Stimulated activated CD8-positive, alpha-beta memory T cell treated with anti-CD3 and anti-CD28 coated beads, Interleukin-15, amount 100 ng/mL, for 4 hours (primary cell): ENCODE measurements around the gene VPS37B.

ENCODE experiments used
- DNase-seq, 2 donors: peaks; one replicate each; pipeline ENCODE4 v3.0.0-alpha.2; 2020; ENCODE audit warnings: low read depth in 2 of 2

The VPS37B gene

DNA sequence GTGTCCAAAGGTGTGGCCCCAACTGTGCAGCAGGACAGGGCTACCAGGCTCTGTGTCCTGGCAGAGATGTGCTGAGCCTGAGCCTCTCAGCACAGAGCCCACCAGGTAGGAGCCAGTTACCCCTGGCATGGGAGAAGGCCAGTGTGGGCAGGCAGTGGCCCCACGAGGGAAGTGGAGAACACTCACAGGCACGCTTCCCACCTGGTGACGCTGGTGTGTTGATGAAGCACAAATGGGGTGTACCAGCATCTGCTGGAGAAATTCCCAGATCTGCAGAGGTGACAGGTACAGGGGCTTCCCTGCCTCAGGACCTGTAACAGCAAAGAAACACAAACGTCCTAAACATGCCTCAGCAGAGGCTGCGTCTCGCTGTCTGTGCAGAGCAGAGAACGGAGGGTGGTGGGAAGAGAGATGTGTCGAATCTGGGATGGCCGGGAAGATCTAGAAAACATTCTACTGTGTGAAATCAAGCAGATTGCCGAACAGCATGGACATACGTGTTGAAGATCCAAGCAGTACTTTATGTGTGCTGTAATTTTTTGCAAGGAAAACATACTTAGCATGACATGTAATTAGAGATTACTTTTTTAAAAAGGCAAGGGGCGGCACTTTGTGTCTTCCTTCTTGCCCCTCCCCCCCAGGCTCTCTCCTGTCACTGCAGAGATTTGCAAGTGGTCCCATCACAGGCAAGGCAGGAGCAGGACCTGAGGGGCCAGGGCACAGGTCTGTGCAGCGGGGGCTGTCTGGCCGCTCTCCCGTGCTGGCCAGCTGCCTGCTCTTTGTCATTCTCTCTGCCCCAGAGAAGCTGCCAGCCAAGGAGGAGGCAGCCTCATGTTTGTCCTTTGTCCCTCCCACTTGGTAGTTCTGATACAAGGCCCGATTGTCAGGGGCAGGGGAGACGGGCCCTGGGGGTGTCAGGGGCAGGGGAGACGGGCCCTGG, 43.3 kb downstream of the VPS37B start:
- no peak for DNase-seq

DNA sequence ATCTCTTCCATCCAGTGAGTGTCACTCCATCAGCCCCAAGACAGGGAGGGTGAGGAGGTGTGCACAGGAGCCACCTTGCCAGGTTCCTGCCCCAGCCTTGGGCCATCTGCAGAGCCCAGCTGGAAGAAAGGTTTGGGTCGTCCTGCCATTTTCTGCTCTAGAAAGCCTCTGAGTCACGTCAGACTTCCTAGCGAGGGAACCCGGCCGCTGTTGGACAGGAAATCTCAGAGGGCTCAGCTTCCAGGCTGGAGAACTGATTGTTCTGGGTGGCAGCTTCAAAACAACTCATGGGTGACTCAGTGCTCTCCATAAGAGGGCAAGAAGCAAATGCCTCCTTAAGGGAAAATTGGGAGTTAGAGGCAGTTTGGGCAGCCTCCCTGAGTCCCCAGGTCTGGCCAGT, 44.1 kb downstream of the VPS37B start:
- DNase-seq = no peak

- DNase-seq = no peak
Measured at GRCh38 chr12:122850695-122851350, 45.1 kb downstream of the VPS37B start.

- DNase-seq = no peak
Measured at GRCh38 chr12:122850048-122850445, 45.9 kb downstream of the VPS37B start.

- DNase-seq = no peak
Measured at GRCh38 chr12:122849352-122850047, 46.4 kb downstream of the VPS37B start.

DNA sequence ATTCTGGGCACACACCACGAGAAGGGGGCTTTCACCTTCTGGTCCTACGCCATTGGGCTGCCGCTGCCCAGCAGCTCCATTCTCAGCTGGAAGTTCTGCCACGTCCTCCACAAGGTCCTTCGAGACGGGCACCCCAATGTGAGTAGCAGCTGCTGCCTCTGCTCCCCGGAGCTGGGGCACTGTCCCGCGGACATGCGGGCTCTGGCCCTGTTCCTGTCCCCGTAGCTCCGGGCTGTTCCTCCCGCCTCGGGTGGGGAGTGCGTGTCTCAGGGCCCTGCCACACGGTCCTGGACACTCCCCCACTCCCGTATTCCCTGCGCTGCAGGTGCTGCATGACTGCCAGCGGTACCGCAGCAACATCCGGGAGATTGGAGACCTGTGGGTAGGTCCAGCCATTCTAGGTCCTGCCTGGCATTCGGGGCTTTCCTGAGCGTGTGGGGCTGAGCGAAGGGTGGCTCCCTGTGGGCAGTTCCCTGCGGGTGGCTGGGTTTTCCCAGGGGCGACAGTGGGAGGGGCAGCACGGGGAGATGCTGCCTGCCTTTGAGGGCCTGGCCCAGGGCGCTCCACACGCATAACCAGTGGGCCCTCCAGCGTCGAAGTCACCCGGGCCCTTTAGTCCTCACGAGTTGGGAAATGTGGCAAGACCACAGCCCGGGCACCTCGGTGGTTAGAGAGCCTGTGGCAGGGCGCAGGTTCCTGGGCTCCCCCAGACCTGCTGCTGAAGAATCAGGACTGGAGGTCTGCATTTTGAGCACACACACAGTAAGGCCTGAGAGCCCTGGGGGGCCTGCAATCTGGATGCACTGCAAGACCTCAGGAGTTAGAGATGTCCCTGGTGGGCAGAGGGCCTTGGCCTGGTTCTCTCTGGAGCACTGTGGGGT, 47.2 kb downstream of the VPS37B start:
- DNase-seq = no peak

GRCh38 chr12:122847921-122848421, 48.0 kb downstream of the VPS37B start:
- no peak for DNase-seq

- no peak for DNase-seq
Measured at GRCh38 chr12:122847516-122847836, 48.4 kb downstream of the VPS37B start.

- DNase-seq = no peak
Measured at GRCh38 chr12:122846622-122847515, 49.1 kb downstream of the VPS37B start.

DNA sequence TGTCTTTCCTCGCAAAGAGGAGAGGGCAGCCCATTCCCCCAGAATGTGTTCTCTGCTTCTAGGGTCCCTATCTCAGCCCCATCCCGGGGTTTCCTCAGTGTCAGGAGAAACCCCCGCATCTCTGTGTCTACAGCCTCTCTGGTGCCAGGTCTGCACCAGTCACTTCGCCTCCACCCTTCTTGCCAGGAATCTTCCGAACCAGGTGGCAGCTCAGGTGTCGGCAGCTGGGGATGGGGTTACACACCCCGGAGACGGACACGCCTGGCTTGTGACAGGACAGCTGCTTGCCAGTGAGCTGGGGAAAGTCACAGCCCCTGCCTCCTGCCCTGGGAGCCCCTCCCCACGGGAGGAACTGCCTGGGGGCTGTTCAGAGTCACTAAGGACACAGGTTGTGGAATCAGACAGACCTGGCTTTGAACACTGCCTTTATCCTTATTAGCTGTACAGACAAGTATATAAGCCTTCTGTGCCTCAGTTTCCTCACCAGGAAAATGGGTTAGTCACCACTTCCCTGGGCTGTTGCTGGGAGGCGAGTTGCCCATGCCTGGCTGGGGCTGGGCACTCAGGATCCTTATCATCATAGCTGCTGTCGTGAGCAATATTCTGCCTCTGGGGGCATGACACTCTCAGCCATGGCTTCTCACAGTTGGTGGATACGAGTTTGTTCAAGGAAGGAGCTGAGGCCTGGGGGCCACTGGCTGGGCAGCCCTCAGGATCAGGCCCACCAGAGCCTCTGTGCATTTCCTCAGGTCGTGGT, 49.9 kb downstream of the VPS37B start:
- DNase-seq = no peak

DNA sequence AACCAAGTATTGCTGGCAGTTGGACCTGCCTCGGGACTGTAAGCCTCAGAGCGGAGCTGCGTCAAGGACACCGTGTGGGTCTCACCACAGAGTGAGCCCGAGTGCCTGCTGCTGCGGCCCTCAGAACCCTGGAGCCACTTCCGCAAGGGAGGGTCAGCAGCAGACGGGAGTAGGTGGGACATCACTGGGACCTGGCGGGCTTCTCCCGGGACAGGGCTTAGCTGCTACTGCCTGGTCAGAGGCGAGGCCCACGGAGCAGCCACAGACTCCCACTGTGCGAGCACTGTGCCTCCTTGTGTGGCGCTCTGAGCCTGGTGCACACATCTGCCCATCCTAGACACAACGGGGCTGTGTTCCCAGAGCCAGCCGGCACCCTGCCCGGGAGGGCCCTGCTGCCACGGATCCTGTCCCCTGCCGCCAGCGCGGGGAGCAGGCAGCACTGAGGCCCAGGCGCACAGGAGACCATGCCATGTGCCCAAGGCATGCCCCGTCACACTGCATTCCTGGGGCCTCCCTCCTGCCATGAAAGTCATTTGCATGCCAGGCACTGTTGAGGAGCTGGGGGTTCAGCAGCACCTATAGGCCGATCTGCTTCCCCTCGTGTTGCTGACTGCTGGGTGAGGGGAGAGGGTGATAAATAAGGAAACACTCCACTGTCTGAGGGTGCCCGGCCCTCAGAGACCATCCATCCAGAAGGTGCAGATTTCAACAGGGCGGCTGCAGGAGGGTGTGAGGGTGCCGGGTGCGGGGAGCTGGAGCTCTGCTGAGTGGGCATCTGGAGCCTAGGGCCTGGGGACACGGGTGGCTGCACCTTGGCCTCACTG, 50.7 kb downstream of the VPS37B start:
- no peak for DNase-seq

DNA sequence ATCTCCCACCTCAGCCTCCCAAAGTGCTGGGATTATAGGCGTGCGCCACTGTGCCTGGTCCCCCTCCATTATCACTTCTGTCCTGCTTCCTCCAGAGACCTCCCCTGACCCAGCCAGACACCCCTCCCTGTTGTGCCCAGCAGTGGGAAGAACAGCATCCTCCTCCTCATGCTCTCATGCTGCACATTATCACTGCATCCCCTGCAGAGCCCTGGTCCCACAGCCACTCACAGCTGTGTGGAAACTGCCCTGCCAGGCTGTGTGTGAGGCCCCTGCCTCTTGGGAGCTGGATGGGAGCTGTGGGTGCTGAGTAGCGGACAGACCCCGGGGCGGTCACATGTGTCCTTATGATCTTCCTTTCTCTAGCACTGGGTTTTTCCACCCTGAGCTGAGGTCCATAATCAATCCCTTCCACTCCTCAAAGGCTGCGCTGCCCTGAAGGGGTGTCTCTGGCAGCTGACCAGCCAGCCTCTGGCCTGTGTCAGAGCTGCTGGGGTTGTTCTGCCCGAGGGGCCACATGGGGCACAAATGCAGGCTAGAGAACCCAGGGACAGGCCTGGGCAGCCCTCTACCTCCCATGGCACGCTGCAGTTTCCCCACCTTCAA, 51.5 kb downstream of the VPS37B start:
- DNase-seq = no peak

GRCh38 chr12:122843455-122843854, 52.5 kb downstream of the VPS37B start:
- no peak for DNase-seq

DNA sequence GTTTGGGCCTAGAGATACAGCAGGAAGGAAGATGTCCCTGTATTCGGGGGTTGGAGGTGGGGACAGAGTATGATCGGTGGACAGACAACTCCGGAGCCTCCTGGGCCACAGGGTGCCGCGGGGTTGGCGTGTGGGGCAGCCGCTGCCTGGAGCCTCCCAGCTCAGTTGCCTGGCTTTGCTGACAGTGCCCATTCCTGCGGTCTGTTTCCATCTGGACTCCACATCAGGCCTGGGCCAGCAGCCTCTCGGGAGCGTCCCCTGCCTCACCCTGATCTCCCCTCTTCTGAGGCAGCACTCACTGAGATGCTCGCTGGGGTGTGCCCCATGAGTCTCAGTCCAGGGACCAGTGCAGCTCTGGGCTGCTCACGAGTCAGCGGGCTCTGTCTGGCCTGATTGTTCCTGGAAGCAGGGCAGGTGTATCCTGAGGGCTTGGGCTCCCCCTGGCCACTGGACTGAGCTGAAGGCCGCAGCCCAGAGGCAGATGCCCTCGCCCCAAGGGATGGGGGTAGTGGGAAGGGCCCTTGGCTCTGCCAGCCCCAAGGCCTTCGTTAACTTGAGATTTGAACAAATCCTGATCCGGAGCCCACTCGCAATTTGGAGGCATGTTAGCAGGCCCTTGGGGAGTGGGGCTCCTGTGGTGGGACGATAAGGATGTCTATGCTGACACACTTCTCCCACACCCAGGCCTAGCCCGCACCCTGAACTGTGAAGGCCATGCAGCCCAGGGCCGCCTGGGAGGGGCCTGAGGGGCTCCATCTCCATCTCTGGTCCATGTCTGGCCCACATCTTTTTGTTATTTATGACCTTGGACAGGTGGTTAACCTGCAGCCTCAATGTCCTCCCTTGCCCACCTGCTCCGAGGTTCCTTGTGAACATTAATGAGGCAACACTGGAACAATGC, 53.2 kb downstream of the VPS37B start:
- no peak for DNase-seq

DNA sequence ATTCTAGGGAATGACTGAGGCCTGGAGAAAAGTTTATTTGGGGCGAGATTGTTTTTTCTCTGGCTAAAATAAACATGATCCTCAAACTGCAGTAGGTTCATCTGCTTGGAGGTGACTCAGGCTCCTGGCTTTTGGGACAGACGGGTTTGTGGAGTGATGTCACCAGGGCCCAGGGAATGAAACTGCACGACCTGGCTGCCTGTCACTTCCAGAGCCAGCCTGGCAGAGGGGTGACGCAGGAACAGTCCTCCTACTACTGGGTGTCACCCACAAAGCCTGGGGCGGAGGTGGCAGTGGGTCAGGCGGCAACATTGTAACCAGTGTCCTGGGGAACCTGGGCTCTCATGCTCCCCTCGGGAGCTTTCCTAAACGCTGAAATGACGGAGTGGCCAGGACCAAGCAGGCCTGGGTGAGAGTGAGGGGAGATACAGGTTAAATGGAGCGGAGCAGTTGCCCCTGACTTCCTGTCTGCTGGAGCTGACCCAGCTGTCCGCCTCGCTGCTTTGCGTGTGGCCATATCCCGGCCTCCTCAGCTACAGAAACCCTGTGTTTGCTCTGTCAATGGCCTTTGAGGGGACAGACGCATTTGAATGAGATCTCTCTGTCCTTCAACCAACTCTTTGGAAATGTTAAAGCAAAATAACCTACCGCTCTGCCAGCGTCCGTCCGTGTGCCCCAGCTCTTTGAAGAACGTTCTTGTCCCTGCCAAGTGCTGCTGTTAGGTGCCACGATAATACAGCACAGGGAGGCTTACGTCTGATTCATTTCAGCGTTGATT, 54.2 kb downstream of the VPS37B start:
- DNase-seq = no peak
